Amygdala (tissue), 56 donors: ENCODE measurements around the gene ZNF736.
"Not testable (repeated sequence)": the region's sequence is repeated elsewhere in the genome, so short reads cannot be mapped to it uniquely, and the experiment has no call there.

Source experiments
- DNase-seq, 56 donors: peaks; one replicate each; lab custom pipeline; 2025; lab: John Stamatoyannopoulos, UW

The ZNF736 gene

DNA sequence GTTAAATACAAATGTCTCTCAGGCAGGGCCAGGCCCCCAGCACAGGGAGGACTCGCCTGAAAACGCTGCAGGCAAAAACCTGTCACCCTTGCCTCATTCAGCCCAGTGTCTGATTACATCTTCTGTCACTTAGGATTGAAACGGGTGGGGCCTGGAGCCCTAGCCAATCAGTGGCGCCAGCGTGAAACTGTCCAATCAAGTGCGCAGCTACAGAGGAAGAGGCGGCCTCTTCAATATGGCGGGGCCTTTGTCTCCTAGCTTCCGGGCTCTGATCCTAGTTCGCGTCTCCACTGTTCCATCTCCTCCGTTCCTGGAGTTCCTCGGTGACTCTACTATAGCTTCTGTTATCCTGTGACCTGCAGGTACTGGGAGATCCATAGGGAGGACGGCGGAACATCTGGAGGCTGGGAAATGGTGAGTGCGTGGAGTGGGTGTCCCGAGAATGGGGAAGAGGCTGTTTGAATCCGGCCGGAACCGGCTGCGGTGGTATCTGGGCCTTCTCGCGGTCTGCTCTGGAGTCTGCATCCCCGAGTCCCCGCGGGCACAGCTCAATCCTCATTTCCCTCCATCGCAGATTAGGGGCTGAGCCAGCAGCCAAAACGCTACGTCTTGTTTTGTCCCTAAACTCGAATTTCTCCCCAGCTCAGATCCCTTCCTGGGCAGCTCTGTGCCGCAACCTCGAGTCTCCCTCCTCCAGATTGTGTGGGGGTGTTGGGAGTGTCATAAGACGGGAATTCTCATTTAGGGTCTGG is at the start of gene ZNF736:
Gene ZNF736, plus strand, starts transcription at position 222 of the 752 bp plus-strand sequence. Its CDS starts 190 bp downstream, at position 412.
- DNase-seq: peak; percentile 32 to 97 (median 86)

GRCh38 chr7:64266341-64266919 is 47.3 kb upstream of the ZNF736 start:
- DNase-seq: no peak

DNA sequence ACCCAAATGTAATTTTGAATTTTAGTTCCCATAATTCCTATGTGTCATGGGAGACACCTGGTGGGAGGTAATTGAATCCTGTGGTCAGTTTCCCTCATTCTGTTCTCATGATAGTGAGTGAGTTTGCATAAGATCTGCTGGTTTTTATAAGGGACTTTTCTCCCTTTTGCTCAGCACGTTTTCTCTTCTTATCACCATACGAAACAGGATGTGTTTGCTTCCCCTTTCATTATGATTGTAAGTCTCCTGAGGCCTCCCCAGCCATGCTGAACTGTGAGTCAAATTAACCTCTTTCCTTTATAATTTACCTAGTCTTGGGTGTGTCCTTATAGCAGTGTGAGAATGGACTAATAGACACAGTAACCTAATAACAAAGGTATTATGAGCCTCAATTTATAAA is 36.1 kb upstream of the ZNF736 start:
- DNase-seq: no peak

GRCh38 chr7:64294701-64295420 is 18.9 kb upstream of the ZNF736 start:
- DNase-seq: no peak

DNA sequence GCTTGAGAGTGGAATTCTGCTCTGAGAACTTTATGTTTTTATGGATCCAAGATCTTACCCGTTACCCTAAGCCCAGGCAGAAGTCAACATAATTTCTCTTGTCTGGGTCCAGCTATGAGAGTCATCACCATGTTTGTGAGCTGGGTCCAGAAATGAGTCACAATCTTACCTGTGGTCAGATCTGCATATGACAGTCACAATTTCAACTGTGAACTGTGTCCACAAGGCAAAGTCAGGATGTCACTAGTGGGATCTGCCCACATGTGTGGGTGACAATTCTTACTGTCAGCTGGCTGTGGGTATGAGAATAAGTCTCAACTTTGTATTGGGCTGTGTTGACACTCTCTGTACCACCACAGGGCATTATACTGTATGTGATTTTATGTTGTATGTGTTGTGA is 16.3 kb upstream of the ZNF736 start:
- not testable (repeated sequence) for DNase-seq

DNA sequence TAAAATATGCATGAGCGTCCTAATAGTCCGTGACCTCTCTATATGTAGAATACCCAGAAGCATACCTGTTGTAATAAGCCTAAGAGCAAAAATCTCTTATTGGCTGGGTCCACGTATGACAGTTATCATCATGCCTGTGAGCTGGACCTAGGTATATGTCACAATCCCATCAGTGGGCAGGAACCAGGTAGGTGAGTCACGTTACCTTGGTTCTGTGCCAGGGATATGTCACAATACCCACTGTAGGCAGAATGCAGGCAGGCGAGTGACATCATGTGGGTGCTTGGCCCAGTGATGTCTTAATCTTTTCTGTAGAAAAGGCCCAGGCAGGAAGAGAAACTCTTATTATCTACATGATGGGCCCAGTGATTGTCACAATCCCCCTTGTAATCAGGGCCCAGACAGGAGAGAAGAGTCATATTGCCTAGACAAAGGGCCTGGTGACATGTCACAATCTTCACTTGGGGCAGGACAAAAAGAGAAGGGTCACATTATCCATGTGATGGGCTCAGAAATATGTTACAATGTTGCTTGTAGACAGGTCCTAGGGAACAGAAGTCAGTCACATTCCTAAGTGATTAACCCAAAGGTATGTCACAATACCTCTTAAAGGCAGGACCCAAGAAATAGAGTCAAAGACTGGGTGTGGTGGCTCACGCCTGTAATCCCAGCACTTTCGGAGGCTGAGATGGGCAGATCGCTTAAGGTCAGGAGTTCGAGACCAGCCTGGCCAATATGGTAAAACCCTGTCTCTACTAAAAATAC is 12.9 kb upstream of the ZNF736 start:
- DNase-seq: no peak

DNA sequence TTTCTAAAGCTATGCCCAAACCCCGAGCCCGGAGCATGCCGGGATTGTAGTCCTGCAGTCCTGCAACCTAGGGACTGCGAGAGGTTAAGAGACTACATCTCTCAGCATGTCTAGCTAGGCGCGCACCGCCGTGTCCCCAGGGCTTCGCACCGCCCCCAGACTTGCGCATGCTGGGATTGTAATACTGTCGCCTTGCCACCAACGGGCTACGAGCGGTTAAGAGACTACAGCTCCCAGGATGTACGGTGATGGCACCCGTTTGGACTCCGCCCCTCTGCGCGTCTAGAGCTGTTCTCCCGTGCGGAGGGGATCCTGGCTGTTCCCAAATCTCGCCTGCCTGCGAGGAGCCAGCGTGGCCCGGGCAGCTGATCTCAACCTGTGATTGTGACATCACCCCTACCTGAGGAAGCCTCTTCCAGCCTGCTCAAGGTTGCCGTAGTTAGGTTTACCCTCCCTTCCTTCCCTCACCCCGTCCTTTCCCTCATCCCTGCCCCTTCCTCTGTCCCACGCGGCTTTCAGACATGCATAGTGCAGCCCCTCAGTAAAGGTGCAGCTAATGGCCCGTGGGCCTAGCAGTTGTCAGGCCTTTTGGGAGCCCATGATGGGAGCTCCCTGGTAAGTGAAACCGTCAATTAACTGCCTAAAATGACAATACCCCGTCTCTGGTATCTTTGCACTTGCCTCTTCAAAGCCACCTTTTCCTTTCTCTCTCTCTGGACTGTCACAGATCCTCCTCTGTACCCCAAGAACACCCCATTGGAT is 6.3 kb upstream of the ZNF736 start:
- DNase-seq: peak; percentile 69 to 99 (median 94)

- DNase-seq: peak in 4 of 56 donors; percentile 36 to 70 (median 54)
These were observed 5.8 kb upstream of the ZNF736 start for GRCh38 chr7:64308016-64308270.

DNA sequence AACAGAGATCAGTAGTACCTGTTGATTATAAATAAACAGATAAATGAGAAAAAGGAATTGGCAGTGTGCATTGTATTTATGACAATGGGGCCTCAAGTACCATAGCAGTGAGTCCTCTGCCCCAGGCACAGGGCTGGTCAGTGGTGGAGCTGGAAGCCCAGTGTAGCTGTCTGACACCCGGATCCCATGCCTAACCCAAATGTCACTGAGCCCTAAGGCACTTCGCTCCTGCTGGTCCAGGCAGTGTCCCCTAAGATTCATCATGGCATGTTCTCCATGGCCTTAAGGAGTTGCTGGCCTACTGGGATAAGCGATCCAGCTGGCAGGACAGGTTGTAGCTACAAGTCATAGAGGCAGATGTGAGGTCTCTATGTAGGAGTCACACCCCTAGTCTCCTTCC is 3.3 kb upstream of the ZNF736 start:
- DNase-seq: no peak

DNA sequence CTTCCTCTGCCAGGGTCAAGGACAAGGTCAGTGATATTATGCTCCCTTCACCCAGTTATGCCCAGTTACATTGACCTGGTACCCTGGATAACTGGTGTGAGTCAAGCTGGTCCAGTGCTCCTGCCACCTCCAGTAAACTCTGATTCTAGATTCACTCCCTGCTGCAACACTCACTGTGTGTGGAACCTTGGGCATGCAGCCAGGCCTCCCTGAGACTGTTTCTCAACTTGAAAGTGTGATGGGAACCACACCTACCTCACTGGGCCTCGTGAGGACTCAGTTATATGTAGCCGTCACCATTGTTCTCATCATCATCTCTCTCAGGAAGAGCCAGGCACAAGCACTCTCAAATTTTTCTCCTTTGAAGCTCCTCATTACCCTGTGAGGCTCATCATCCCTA is 935 bp upstream of the ZNF736 start:
- DNase-seq: peak in 5 of 56 donors; percentile 1 to 12 (median 4)

DNA sequence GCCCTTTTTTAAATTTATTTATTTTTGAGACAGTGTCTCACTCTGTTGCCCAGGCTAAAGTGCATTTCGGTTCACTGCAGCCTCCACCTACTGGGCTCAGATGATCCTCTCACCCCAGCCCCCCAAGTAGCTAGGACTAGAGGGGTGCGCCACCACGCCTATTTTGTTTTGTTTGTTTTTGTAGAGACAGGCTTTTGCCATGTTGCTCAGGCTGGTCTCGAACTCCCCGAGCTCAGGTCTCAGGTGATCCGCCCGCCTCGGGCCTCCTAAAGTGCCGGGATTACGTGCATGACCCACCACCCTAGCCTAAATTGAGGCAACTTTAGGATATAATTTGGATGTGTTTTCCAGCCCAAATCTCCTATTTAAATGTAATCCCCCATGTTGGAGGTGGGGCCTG is 805 bp downstream of the ZNF736 start:
- DNase-seq: peak in 3 of 56 donors; percentile 5 to 22 (median 15)

DNA sequence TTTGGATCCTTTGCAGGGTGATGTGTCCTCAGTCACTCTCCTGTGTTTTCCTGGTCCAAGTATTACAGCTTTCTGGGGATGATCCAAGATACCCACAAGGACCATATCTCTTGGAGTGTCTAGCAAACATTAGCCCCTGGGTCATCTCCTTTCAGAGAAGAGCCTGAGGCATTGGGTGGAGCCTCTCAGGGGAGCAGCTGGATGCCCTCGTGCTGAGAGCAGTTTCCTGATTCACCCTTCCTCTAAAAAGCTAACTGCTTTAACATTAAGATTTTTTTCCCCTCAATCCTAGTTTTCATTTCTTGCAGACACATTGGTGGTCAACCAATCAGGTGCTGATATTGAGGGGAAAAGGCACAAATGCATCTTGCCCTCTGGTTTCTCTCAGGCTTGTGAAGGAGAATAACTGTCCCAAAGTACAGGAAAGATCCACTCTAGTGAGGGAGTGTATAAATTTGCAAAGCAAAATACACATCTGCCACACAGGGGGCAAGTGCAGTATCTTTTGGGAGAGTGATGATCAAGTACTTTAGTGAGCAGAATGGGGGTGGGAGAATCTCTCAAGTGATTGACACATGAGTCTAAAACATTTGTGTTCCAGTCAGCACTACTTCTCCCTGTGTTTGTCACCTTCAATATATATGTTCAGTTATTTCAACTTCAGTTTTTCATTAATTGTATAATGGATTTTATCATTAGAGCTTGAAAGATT is 2.4 kb downstream of the ZNF736 start:
- DNase-seq: not testable (repeated sequence)

GRCh38 chr7:64320547-64321513 is 7.1 kb downstream of the ZNF736 start:
- DNase-seq: peak in 2 of 56 donors; percentile 2 to 5

DNA sequence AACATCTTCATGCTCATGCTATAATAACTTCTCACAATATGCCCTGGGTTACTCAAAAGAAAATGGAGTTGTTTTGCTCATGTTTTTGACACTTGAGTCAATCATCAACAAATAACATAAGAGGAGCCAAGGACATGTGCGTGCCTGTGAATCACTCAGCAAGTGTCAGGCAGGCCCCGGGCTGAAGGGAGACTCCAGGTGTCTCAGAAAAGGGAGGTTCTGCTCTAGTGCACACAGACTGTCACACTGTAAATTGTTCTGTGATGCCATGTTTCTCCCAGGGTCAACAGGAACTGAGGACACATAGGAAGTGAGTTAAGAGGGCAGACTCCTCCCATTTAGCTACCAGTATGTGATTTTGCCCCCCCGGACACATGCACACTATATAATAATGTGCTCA is 10.4 kb downstream of the ZNF736 start:
- DNase-seq: not testable (repeated sequence)

GRCh38 chr7:64348713-64349210 is 35.0 kb downstream of the ZNF736 start:
- DNase-seq: not testable (repeated sequence)

DNA sequence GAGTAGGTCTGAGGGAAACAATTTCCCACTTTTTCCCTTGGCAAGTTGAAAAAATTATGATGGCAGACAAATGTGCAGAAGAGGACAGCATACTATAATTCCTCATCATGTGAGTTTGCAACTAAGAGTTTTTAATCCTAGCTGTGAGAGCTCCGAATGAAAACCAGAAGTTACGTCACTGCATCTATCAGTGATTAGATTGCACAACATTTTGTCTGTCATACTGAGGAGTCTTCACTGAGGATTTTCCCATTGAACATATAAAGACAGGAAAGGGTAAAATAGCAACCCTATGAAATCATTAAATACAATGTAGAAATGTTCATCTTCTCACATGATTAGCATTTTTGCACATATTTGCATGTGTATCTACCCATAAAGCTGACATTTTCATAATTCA is 45.8 kb downstream of the ZNF736 start:
- no peak for DNase-seq

- no peak for DNase-seq
These were observed 57.4 kb downstream of the ZNF736 start for GRCh38 chr7:64371116-64371515.

- no peak for DNase-seq
These were observed 59.3 kb downstream of the ZNF736 start for GRCh38 chr7:64373017-64373416.
